ENCODE measurements around the gene LONP1.

DNA sequence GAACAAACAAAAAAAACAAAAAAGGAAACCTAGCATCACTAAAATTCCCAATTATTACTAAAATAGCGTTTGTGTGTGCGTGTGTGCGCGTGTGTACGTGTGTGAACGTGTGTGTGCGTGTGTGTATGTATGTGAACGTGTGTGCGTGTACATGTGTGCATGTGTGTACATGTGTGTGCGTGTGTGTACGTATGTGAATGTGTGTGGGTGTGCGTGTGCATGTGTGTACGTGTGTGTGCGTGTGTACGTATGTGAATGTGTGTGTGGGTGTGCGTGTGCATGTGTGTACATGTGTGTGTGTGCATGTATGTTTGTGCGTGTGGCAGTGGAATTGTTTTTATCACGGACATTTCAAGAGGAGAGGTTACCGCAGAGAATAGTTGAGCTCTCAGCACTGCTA is 22.1 kb upstream of the LONP1 start:
- TF ChIP-seq, protein P1, sequence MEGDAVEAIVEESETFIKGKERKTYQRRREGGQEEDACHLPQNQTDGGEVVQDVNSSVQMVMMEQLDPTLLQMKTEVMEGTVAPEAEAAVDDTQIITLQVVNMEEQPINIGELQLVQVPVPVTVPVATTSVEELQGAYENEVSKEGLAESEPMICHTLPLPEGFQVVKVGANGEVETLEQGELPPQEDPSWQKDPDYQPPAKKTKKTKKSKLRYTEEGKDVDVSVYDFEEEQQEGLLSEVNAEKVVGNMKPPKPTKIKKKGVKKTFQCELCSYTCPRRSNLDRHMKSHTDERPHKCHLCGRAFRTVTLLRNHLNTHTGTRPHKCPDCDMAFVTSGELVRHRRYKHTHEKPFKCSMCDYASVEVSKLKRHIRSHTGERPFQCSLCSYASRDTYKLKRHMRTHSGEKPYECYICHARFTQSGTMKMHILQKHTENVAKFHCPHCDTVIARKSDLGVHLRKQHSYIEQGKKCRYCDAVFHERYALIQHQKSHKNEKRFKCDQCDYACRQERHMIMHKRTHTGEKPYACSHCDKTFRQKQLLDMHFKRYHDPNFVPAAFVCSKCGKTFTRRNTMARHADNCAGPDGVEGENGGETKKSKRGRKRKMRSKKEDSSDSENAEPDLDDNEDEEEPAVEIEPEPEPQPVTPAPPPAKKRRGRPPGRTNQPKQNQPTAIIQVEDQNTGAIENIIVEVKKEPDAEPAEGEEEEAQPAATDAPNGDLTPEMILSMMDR (IDR thresholded peaks at IDR 0.05 in 8 of 11, conservative IDR thresholded peaks at IDR 0.05 in 3 of 11) = no peak
- TF ChIP-seq POLR2A (IDR thresholded peaks at IDR 0.05) (no peak), POLR2AphosphoS5 (IDR thresholded peaks at IDR 0.05) (no peak)
